Measurements from ENCODE around the gene ACSF3.
"Not testable (repeated sequence)": the region's sequence is repeated elsewhere in the genome, so short reads cannot be mapped to it uniquely, and the experiment has no call there.

The ACSF3 gene

GRCh38 chr16:89179656-89180315 is 86.1 kb downstream of the ACSF3 start:
- DNase-seq: no peak

GRCh38 chr16:89183463-89183862 is 89.8 kb downstream of the ACSF3 start:
- no peak for DNase-seq

GRCh38 chr16:89183975-89184676 is 90.5 kb downstream of the ACSF3 start:
- DNase-seq: no peak

- DNase-seq: no peak
These were observed 91.0 kb downstream of the ACSF3 start for GRCh38 chr16:89184677-89184932.

GRCh38 chr16:89184933-89185794 is 91.5 kb downstream of the ACSF3 start:
- DNase-seq: no peak

GRCh38 chr16:89185887-89186592 is 92.4 kb downstream of the ACSF3 start:
- not testable (repeated sequence) for DNase-seq

- not testable (repeated sequence) for DNase-seq
These were observed 93.0 kb downstream of the ACSF3 start for GRCh38 chr16:89186593-89187031.

GRCh38 chr16:89187032-89187769 is 93.5 kb downstream of the ACSF3 start:
- no peak for DNase-seq

GRCh38 chr16:89187770-89188392 is 94.2 kb downstream of the ACSF3 start:
- peak; percentile 24 for DNase-seq

GRCh38 chr16:89188471-89189357 is 95.1 kb downstream of the ACSF3 start:
- DNase-seq: not testable (repeated sequence)

GRCh38 chr16:89189358-89190025 is 95.8 kb downstream of the ACSF3 start:
- no peak for DNase-seq

- no peak for DNase-seq
These were observed 96.7 kb downstream of the ACSF3 start for GRCh38 chr16:89190150-89190958.

- no peak for DNase-seq
These were observed 97.6 kb downstream of the ACSF3 start for GRCh38 chr16:89191033-89191900.

GRCh38 chr16:89191901-89192185 is 98.2 kb downstream of the ACSF3 start:
- no peak for DNase-seq

GRCh38 chr16:89192186-89192955 is 98.7 kb downstream of the ACSF3 start:
- DNase-seq: peak; percentile 76

- peak; percentile 24 for DNase-seq
These were observed 99.4 kb downstream of the ACSF3 start for GRCh38 chr16:89192956-89193575.

- peak; percentile 25 for DNase-seq
These were observed 100.1 kb downstream of the ACSF3 start for GRCh38 chr16:89193576-89194293.
